Measurements from ENCODE around the gene BCAM. TPM values are rescaled to one million over a fixed set of nuclear protein-coding genes. Genes with fewer than 3 reads are reported as not detected.

The BCAM gene
- total RNA-seq, 1 experiment from 2014 or later, result 23.9 TPM

DNA sequence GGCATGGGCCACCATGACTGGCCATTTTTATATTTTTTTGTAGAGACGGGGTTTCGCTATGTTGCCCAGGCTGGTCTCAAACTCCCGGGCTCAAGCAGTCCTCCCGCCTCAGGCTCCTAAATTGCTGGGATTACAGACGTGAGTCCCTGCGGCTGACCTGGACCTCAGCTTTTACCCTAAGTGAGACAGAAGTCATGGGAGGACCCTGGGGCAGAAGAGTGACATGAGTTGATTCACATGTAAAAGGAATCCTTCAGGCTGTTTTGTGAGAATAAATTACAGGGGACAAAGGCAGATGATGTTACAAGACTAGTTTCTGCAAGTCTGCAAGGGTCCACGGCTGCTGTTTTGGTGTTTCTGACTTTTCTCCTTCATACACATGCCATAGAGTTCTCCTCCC lies 2.6 kb upstream of the BCAM start:
- no peak overlapping the region for H3K4me3 ChIP-seq (ENCODE audit: insufficient read depth, low read depth, low read length)
- H3K27me3 ChIP-seq (ENCODE audit: control insufficient read depth, insufficient read depth, low read length), result peaks cover 18% of the 10 kb centered on the region
- peaks cover 2% of the 10 kb centered on the region for H3K36me3 ChIP-seq (replicated peaks; ENCODE audit: control insufficient read depth, insufficient read depth, low read length)
- DNase-seq, result no peak

DNA sequence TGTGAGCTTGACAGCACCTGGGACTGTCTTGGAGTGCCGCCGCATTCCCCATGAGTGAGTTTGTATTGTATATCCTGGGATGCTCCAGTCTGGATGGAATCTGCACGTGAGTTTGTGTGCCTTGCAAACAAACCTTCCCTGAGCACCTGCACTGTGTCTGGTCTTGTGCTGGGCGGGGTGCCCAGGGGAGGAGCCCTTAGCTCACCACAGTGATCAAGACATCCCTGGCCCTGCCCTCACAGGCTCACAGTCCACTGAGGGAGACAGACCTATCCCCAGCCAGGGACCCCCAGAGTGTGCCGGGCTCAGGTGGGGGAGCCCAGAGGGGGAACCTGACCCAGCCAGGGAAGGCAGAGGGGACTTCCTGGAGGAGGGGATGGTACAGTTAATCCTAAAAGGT lies 1.7 kb upstream of the BCAM start:
- Histone ChIP-seq H3K4me3 (ENCODE audit: insufficient read depth, low read depth, low read length) (no peak overlapping the region), H3K36me3 (replicated peaks; ENCODE audit: control insufficient read depth, insufficient read depth, low read length) (peaks cover 3% of the 10 kb centered on the region), H3K27me3 (ENCODE audit: control insufficient read depth, insufficient read depth, low read length) (peaks cover 18% of the 10 kb centered on the region)
- DNase-seq, result peak; percentile 44

DNA sequence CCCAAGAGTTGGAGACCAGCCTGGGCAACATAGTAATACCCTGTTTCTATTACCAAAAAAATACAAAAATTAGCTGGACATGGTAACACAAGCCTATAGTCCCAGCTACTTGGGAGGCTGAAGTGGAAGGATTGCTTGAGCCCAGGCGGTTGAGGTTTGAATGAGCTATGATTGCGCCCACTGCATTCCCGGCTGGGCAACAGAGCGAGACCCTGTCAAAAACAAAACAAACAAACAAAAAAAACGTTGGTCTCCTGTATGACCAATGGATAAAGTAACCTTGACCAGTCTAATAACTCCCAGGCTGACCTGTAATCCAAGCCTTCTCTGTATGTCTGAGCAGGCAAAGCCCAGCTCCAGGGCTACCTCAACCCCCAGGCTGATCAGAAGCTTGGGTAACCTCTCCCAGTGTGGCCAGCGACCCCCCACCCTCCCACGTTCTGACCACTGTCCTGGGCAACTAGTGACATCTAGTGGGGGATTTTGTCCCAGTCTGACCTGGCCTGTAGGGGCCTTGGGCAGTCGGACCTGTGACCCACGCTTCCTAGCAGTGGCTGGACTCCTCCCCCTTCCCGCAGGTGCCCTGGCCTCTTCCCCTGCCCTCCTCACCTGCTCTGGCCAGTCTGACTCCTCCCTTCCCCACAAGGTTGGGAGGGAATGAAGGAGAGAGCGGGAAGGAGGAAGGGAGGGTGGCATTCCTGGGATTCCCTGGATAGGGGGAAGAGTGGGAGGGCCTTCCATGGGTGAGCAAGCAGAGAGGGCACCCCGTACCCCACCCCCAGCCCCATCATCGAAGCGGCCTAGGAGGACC lies 1.0 kb upstream of the BCAM start:
- Histone ChIP-seq H3K4me3 (ENCODE audit: insufficient read depth, low read depth, low read length) (peak overlapping the region; percentile 59), H3K27me3 (ENCODE audit: control insufficient read depth, insufficient read depth, low read length) (peaks cover 18% of the 10 kb centered on the region), H3K36me3 (replicated peaks; ENCODE audit: control insufficient read depth, insufficient read depth, low read length) (peaks cover 3% of the 10 kb centered on the region)
- DNase-seq, result peak; percentile 97

DNA sequence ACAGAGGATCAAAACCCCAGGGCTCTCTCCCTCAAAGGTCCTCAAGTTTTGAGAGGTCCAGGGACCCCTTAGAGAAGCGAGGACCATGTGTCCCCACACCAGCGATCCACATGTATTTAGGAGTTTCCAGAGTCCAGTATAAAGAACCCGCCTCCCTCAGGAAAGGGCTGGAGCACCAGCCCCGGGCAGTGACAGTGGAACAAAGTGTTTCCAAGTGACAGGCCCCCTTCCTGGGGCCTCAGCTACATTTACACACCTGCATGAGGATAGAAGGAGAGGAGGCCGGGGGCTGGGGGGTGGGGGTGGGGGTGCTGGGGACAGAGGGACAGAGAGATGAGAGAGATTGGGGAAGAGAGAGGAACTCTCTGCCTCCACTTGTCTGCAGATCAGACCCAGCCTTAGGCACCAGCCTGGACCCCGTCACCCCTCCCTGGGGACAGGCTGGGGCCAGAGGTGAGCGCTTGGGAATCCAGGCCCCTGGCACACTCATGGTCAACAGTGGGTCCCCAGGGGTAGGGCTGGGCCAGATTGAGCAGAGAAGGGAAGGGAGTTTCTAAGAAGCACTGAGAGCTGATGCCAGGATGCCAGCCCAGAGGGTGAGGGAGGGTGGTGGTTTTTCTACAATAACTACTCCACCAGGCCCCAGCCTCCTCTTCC lies 802 bp downstream of the BCAM start:
- Histone ChIP-seq H3K4me3 (ENCODE audit: insufficient read depth, low read depth, low read length) (peak overlapping the region; percentile 62), H3K27me3 (ENCODE audit: control insufficient read depth, insufficient read depth, low read length) (peaks cover 7% of the 10 kb centered on the region), H3K36me3 (replicated peaks; ENCODE audit: control insufficient read depth, insufficient read depth, low read length) (peaks cover 9% of the 10 kb centered on the region)
- DNase-seq, result peak; percentile 64

- DNase-seq, result peak; percentile 71
- Histone ChIP-seq H3K27me3 (ENCODE audit: control insufficient read depth, insufficient read depth, low read length) (peaks cover 7% of the 10 kb centered on the region), H3K4me3 (ENCODE audit: insufficient read depth, low read depth, low read length) (no peak overlapping the region)
These were observed 1.6 kb downstream of the BCAM start for GRCh38 chr19:44810234-44811121.

DNA sequence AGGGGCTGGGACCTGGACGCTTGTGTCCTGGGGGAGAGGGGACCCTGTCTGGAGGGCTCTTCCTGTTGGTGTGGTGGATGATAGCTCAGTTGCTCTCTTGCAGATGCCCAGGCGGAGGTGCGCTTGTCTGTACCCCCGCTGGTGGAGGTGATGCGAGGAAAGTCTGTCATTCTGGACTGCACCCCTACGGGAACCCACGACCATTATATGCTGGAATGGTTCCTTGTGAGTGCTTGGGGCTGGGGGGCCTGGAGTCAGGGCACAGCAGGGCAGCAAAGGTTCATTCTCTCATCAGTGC lies 2.2 kb downstream of the BCAM start:
- Histone ChIP-seq H3K27me3 (ENCODE audit: control insufficient read depth, insufficient read depth, low read length) (peaks cover 7% of the 10 kb centered on the region), H3K36me3 (replicated peaks; ENCODE audit: control insufficient read depth, insufficient read depth, low read length) (peaks cover 13% of the 10 kb centered on the region), H3K4me3 (ENCODE audit: insufficient read depth, low read depth, low read length) (no peak overlapping the region)
- DNase-seq, result peak; percentile 52

More at GRCh38 chr19:44810234-44811121, 1.6 kb downstream of the BCAM start:
- H3K36me3 ChIP-seq (replicated peaks; ENCODE audit: control insufficient read depth, insufficient read depth, low read length), result peaks cover 13% of the 10 kb centered on the region

DNA sequence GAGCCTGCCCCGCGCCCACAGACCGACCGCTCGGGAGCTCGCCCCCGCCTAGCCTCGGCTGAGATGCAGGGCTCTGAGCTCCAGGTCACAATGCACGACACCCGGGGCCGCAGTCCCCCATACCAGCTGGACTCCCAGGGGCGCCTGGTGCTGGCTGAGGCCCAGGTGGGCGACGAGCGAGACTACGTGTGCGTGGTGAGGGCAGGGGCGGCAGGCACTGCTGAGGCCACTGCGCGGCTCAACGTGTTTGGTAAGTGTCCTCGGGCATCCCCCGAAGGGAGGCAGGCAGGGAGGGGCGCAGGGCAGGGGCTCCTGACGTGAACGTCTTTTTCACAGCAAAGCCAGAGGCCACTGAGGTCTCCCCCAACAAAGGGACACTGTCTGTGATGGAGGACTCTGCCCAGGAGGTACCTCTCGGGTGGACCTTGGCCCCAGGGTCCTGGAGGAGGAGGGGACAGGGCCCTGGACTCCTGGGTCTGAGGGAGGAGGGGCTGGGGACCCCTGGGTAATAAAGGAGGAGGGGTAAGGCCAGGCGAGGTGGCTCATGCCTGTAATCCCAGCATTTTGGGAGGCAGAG lies 3.3 kb downstream of the BCAM start:
- Histone ChIP-seq H3K27me3 (ENCODE audit: control insufficient read depth, insufficient read depth, low read length) (peaks cover 7% of the 10 kb centered on the region), H3K4me3 (ENCODE audit: insufficient read depth, low read depth, low read length) (no peak overlapping the region), H3K36me3 (replicated peaks; ENCODE audit: control insufficient read depth, insufficient read depth, low read length) (peaks cover 13% of the 10 kb centered on the region)
- peak; percentile 55 for DNase-seq

DNA sequence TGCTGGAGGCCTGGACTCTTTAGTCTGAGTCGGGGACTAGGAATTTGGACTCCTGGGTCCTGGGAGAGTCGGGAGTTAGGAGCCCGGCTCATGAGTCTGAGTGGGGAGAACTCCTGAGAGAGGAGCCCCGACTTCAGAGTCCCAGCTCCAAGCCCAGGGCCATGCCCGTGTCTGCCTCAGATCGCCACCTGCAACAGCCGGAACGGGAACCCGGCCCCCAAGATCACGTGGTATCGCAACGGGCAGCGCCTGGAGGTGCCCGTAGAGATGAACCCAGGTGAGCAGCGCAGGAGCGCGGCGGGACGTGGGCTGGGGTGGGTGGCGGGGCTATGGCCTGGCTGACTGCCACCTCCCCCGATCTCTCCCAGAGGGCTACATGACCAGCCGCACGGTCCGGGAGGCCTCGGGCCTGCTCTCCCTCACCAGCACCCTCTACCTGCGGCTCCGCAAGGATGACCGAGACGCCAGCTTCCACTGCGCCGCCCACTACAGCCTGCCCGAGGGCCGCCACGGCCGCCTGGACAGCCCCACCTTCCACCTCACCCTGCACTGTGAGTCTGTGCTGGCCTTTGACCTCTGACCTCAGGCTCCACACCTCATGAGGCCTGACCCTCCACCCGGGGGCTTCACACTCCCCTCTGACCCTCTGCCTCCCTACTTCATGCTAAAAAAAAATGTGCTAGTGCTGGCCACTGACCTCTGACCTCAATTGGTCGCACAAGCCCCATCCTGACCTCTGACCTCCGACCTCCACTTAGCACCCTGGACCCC lies 4.4 kb downstream of the BCAM start:
- Histone ChIP-seq H3K4me3 (ENCODE audit: insufficient read depth, low read depth, low read length) (no peak overlapping the region), H3K27me3 (ENCODE audit: control insufficient read depth, insufficient read depth, low read length) (peaks cover 7% of the 10 kb centered on the region), H3K36me3 (replicated peaks; ENCODE audit: control insufficient read depth, insufficient read depth, low read length) (peaks cover 13% of the 10 kb centered on the region)
- peak; percentile 82 for DNase-seq

- no peak for DNase-seq
- H3K4me3 ChIP-seq (ENCODE audit: insufficient read depth, low read depth, low read length), result no peak overlapping the region
- peaks cover 5% of the 10 kb centered on the region for H3K27me3 ChIP-seq (ENCODE audit: control insufficient read depth, insufficient read depth, low read length)
- H3K36me3 ChIP-seq (replicated peaks; ENCODE audit: control insufficient read depth, insufficient read depth, low read length), result peaks cover 13% of the 10 kb centered on the region
These were observed 5.1 kb downstream of the BCAM start for GRCh38 chr19:44813841-44814470.

GRCh38 chr19:44814517-44814916 lies 5.6 kb downstream of the BCAM start:
- DNase-seq, result no peak
- Histone ChIP-seq H3K36me3 (replicated peaks; ENCODE audit: control insufficient read depth, insufficient read depth, low read length) (peaks cover 13% of the 10 kb centered on the region), H3K4me3 (ENCODE audit: insufficient read depth, low read depth, low read length) (no peak overlapping the region), H3K27me3 (ENCODE audit: control insufficient read depth, insufficient read depth, low read length) (0 out of 2 replicates have a peak, but pooled peaks cover 2% of the 10 kb centered on the region)

DNA sequence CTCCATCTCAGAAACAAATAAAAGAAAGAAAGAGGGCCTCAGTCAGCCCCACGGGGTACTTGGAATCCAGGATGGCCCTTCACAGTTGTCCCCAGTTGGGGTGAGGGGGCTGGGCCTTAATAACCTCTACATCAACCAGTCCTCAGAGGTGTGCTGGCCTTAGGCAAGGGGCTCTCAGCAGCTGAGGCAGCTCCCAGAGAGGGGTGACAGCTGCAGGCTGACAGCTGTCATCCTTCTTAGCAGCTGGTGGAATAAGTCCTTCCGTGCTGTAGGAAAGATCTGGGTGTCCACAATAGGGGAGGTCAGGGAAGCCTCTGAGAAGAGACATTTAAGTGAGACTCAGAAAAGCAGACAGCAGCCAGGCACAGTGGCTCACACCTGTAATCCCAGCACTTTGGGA lies 7.4 kb downstream of the BCAM start:
- Histone ChIP-seq H3K4me3 (ENCODE audit: insufficient read depth, low read depth, low read length) (no peak overlapping the region), H3K36me3 (replicated peaks; ENCODE audit: control insufficient read depth, insufficient read depth, low read length) (peaks cover 11% of the 10 kb centered on the region), H3K27me3 (ENCODE audit: control insufficient read depth, insufficient read depth, low read length) (no peaks in the 10 kb centered on the region)
- DNase-seq, result no peak

DNA sequence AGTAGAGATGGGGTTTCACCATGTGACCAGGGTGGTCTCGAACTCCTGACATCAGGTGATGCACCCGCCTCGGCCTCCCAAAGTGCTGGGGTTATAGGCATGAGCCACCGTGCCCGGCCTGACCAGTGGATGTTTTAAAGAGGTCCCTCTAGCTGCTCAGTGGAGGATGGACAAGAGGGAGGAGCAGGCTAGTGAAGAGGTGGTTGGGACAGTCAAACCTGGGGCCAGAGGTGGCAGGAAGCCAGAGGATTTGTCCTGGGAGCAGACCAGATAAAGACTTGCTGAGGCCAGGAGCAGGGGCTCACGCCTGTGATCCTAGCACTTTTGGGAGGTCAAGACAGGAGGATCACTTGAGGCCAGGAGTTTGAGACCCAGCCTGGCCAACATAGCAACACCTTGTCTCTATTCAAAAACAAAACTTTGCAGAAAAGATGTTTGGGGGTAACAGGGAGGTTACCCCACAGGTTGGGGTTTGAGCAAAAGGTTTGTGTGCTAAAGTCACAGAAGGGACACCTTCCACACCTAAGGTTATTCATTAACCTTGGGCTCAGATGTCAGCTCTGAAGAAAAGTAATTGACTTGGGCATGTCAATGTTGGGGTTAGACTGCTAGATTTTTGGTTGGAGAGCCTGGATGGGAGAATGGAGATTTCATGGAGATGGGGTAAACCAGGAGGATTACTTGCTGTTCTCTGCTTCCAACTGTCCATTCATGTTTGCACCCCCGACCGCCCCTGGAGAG lies 9.0 kb downstream of the BCAM start:
- Histone ChIP-seq H3K4me3 (ENCODE audit: insufficient read depth, low read depth, low read length) (no peak overlapping the region), H3K36me3 (replicated peaks; ENCODE audit: control insufficient read depth, insufficient read depth, low read length) (peaks cover 10% of the 10 kb centered on the region), H3K27me3 (ENCODE audit: control insufficient read depth, insufficient read depth, low read length) (no peaks in the 10 kb centered on the region)
- no peak for DNase-seq

GRCh38 chr19:44818466-44819031 lies 9.6 kb downstream of the BCAM start:
- Histone ChIP-seq H3K4me3 (ENCODE audit: insufficient read depth, low read depth, low read length) (no peak overlapping the region), H3K36me3 (replicated peaks; ENCODE audit: control insufficient read depth, insufficient read depth, low read length) (peaks cover 10% of the 10 kb centered on the region), H3K27me3 (ENCODE audit: control insufficient read depth, insufficient read depth, low read length) (no peaks in the 10 kb centered on the region)
- DNase-seq, result peak; percentile 43
